Esophagus muscularis mucosa (tissue), 4 donors: ENCODE results near the gene GALNTL6. TPM values are rescaled to one million over a fixed set of nuclear protein-coding genes. Genes with fewer than 3 reads are reported as not detected.

ENCODE experiments used
- DNase-seq: peaks from one replicate; pipeline ENCODE4 v3.0.0-alpha.2; 2017; ENCODE audit errors: extremely low spot score
- H3K27ac ChIP-seq, 4 donors: fragments of 200-600 bp; sonication (generic); replicated peaks in 1 of 4; 1 replicate in 3 of 4; 2 replicates in 1 of 4; pipeline ENCODE4 v1.5.1; 2016 to 2019; ENCODE audit warnings: mild to moderate bottlenecking in 1 of 4
- H3K27me3 ChIP-seq, 4 donors: fragments of 200-600 bp; sonication (generic); one replicate each; pipeline versions ENCODE4 v1.5.1 to v1.6.0; 2016 to 2019
- H3K36me3 ChIP-seq, 4 donors: fragments of 200-600 bp; sonication (generic); one replicate each; pipeline ENCODE4 v1.5.1; 2016 to 2019
- H3K4me1 ChIP-seq, 4 donors: fragments of 200-600 bp; sonication (generic); one replicate each; pipeline ENCODE4 v1.5.1; 2016 to 2019
- H3K4me3 ChIP-seq, 4 donors: fragments of 200-600 bp; sonication (generic); 1 replicate in 2 of 4; 2 replicates in 2 of 4; pipeline ENCODE4 v1.5.1; 2016 to 2019; ENCODE audit warnings: mild to moderate bottlenecking in 4 of 4, moderate library complexity in 1 of 4
- H3K9me3 ChIP-seq, 4 donors: fragments of 200-600 bp; sonication (generic); 1 replicate in 3 of 4; 2 replicates in 1 of 4; pipeline ENCODE4 v1.5.1; 2016 to 2019
- EP300 ChIP-seq: sonication (generic); formaldehyde crosslinking; IDR thresholded peaks from one replicate; pipeline ENCODE4 v1.6.1; 2017; ENCODE audit warnings: antibody characterized with exemption
- POLR2A ChIP-seq: fragments of 450-650 bp; IDR thresholded peaks from one replicate; pipeline ENCODE4 v1.6.1; 2017; ENCODE audit warnings: antibody characterized with exemption, moderate library complexity, mild to moderate bottlenecking, low read depth
- POLR2AphosphoS5 ChIP-seq, 2 donors: sonication (generic); formaldehyde crosslinking; IDR thresholded peaks; one replicate each; pipeline ENCODE4 v1.6.1; 2017; ENCODE audit warnings: antibody characterized with exemption in 2 of 2
- WGBS: methylation state at CpG from one replicate; pipeline ENCODE4 v1.1.5; 2018; 5-methylcytosine and 5-hydroxymethylcytosine counted together
- intact Hi-C: fragments of 100-400 bp; cut with DNase I; formaldehyde crosslinking; loops from one replicate; pipeline ENCODE4 v1.15.1; 2023
- total RNA-seq, 4 donors: library from RNA; depleted of rRNA; stranded (reverse); fragments of >200 nt; gene quantifications; one replicate each; pipeline versions ENCODE4 v1.1.0 to v1.2.1, GENCODE V29; 2016
- TF ChIP-seq, protein P1 (sequence below), 3 experiments: fragments of 200-600 bp in 2 of 3; fragments of 450-650 bp in 1 of 3; sonication (generic) in 2 of 3; IDR thresholded peaks; one replicate each; pipeline ENCODE4 v1.5.1; 2017 to 2019; ENCODE audit warnings: antibody characterized with exemption in 3 of 3, mild to moderate bottlenecking in 2 of 3, moderate library complexity in 1 of 3

Gene GALNTL6
- total RNA-seq, 4 donors from 2014 or later: 0.33 to 0.42 TPM; not detected in 2

DNA sequence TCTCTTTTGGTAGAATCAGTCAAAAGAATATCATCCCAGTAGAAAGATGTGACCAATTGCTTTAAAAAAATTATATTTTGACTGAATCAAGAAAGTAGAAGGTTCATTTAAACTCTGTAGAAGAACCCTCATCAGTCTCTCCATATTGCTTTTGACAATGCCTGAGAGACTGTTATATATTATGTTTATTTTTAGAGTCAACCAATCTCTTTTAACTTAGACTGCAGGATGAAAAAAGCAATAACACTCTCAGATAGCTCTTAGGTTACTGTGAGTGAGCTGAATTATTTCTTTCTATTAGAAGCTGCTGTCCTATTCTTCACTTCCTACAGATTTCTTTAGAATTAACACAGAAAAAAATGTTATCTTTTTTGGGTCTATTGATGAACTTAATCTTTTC is 38.1 kb downstream of the GALNTL6 start:
- no peaks in the 10 kb centered on the region for H3K4me1 ChIP-seq
- H3K9me3 ChIP-seq: no peaks in the 10 kb centered on the region
- no peak overlapping the region for H3K27ac ChIP-seq
- no peaks in the 10 kb centered on the region for H3K36me3 ChIP-seq
- intact Hi-C loops: no loop called here
- no peak for TF ChIP-seq POLR2A
- TF ChIP-seq EP300: no peak
- TF ChIP-seq, protein P1, sequence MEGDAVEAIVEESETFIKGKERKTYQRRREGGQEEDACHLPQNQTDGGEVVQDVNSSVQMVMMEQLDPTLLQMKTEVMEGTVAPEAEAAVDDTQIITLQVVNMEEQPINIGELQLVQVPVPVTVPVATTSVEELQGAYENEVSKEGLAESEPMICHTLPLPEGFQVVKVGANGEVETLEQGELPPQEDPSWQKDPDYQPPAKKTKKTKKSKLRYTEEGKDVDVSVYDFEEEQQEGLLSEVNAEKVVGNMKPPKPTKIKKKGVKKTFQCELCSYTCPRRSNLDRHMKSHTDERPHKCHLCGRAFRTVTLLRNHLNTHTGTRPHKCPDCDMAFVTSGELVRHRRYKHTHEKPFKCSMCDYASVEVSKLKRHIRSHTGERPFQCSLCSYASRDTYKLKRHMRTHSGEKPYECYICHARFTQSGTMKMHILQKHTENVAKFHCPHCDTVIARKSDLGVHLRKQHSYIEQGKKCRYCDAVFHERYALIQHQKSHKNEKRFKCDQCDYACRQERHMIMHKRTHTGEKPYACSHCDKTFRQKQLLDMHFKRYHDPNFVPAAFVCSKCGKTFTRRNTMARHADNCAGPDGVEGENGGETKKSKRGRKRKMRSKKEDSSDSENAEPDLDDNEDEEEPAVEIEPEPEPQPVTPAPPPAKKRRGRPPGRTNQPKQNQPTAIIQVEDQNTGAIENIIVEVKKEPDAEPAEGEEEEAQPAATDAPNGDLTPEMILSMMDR (IDR thresholded peaks at IDR 0.05): no peak
- no peak for TF ChIP-seq POLR2AphosphoS5 (IDR thresholded peaks at IDR 0.05)
- H3K4me3 ChIP-seq: no peak overlapping the region
- DNase-seq: no peak
- H3K27me3 ChIP-seq: no peaks in the 10 kb centered on the region

DNA sequence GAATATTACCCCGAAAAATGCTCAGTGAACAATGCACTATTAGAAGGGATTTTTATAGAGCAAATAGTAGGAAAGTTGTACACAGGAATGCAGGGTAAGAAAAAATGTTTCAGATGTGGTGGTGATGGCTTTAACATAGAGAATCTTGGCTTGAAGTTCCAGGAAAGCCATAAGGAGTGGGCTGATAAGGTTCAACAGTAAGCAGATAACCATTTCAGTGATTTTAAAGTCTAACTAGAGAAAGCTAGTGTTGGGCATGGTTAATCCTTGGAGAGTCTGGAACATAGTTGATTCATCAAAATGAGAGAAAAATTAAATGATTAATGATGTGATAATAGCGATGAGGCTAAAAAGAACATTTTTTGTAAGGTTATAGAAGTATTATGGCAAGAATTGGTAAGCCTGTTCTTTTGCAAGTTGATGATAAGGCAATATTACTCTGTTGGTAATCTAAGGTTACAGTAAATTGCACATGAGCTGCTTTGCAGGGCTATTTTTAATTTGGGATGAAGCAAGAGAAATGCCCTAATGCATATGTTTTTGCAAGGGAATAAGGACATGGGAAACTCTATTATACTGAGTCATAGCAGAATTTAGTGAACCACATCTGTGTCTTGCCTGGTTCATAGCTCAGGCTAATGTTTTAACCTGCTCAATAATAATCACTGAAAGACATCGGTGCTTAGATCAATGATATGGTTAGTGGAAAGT is 44.3 kb downstream of the GALNTL6 start:
- intact Hi-C loops: no loop called here
- H3K27ac ChIP-seq: no peak overlapping the region
- H3K4me3 ChIP-seq: no peak overlapping the region
- H3K36me3 ChIP-seq: no peaks in the 10 kb centered on the region
- H3K4me1 ChIP-seq: no peaks in the 10 kb centered on the region
- TF ChIP-seq, protein P1 (IDR thresholded peaks at IDR 0.05): no peak
- no peak for TF ChIP-seq POLR2A
- no peak for TF ChIP-seq POLR2AphosphoS5 (IDR thresholded peaks at IDR 0.05)
- no peak for TF ChIP-seq EP300
- no peak for DNase-seq
- no peaks in the 10 kb centered on the region for H3K9me3 ChIP-seq
- 78% methylated on average over 3 of the region's 3 CpGs for WGBS
- no peaks in the 10 kb centered on the region for H3K27me3 ChIP-seq

DNA sequence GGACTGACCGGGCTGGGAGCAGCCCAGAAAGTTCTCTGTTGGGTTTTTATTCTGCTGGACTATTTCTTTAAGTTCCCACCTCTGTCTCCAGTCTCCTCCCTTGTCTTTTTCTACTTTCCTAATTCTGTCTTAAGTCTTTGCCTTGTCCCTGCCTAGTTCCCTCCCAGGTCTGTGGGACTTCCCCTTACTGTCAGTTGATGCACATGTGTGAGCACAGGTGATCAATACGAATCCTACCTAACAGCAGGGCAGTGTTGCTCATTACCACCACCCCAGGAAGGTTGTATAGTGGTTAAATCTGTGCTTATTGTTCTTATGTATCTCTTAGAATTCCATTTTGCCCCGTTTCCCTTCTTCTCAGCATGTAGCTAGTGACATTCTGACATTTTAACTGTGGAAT is 62.1 kb downstream of the GALNTL6 start:
- Histone ChIP-seq H3K27me3 (no peaks in the 10 kb centered on the region), H3K9me3 (no peaks in the 10 kb centered on the region), H3K4me3 (no peak overlapping the region), H3K27ac (no peak overlapping the region), H3K36me3 (no peaks in the 10 kb centered on the region), H3K4me1 (no peaks in the 10 kb centered on the region)
- intact Hi-C loops: no loop called here
- no peak for DNase-seq
- WGBS: 77% methylated on average over 3 of the region's 3 CpGs
- TF ChIP-seq, protein P1 (IDR thresholded peaks at IDR 0.05): no peak
- TF ChIP-seq EP300: no peak
- no peak for TF ChIP-seq POLR2AphosphoS5 (IDR thresholded peaks at IDR 0.05)
- no peak for TF ChIP-seq POLR2A

DNA sequence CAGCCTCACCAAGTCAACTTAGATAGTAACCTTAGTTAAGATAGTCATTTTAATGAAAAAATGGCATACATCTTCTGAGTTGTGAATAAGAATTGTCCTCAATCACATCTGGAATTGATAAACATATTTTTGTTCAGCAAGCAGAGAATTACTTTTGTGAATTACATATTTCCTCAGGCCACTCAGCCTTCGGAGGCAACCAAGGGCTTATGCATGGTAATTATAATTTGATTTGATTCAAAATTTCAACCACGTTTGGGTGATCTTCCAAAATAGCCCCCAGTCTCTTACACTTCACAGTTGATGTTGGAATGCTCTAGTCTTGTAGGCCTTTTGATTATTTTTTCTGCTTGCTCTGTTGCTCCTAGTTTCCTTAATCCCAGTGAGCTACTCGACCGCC is 63.4 kb downstream of the GALNTL6 start:
- DNase-seq: no peak
- H3K27ac ChIP-seq: no peak overlapping the region
- intact Hi-C loops: no loop called here
- TF ChIP-seq EP300 (no peak), POLR2A (no peak), POLR2AphosphoS5 (IDR thresholded peaks at IDR 0.05) (no peak)
- TF ChIP-seq, protein P1 (IDR thresholded peaks at IDR 0.05): no peak
- no peak overlapping the region for H3K4me3 ChIP-seq
- no peaks in the 10 kb centered on the region for H3K27me3 ChIP-seq
- no peaks in the 10 kb centered on the region for H3K9me3 ChIP-seq
- 75% methylated on average over 4 of the region's 4 CpGs for WGBS
- H3K36me3 ChIP-seq: no peaks in the 10 kb centered on the region
- H3K4me1 ChIP-seq: no peaks in the 10 kb centered on the region

DNA sequence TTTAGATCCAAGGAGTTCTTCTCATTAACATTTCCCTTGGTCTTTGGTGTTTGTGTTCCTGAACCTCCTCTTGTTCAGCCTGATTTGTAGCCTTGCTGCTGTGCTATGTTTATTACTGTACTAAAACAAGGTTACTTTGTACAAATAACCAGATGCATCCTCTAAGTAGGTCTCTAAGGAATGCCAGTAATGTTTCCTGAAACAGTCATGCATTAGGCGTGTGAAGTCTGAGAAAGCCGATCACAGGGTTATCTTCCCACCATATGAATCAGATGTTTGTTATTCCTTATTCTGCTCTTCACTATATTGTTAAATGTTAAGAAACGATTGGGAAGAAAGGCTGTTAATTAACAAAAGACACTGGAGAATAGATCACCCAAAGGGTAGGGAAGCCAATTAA is 66.9 kb downstream of the GALNTL6 start:
- intact Hi-C loops: no loop called here
- H3K4me1 ChIP-seq: no peaks in the 10 kb centered on the region
- H3K36me3 ChIP-seq: no peaks in the 10 kb centered on the region
- H3K4me3 ChIP-seq: no peak overlapping the region
- no peak overlapping the region for H3K27ac ChIP-seq
- no peaks in the 10 kb centered on the region for H3K9me3 ChIP-seq
- DNase-seq: no peak
- WGBS: 59% methylated on average over 3 of the region's 3 CpGs
- TF ChIP-seq POLR2A (no peak), POLR2AphosphoS5 (IDR thresholded peaks at IDR 0.05) (no peak), EP300 (no peak)
- TF ChIP-seq, protein P1 (IDR thresholded peaks at IDR 0.05): no peak
- H3K27me3 ChIP-seq: no peaks in the 10 kb centered on the region
